Panc1 (cell line): ENCODE measurements around the gene PDPK1. TPM values are rescaled to one million over a fixed set of nuclear protein-coding genes. Genes with fewer than 3 reads are reported as not detected.

Experiments used
- ATAC-seq: fragments of 200-7000 bp; cut with Tn5 transposase; 2 replicates; pipeline ENCODE4 v1.9.1; 2020; ENCODE audit warnings: mild to moderate bottlenecking, moderate library complexity
- BruUV-seq: library from RNA; stranded (reverse); fragments of 400-500 nt; replicated peaks from 2 replicates; lab custom pipeline; 2021; lab: Mats Ljungman, UMichigan
- CTCF ChIA-PET: fragments of 300-600 bp; sonication (Branson Sonifier 250); formaldehyde crosslinking; loops from one replicate; lab custom pipeline; 2022; ENCODE audit warnings: antibody characterized with exemption; lab: Charles Lee
- POLR2A ChIA-PET: fragments of 300-600 bp; sonication (Branson Sonifier 250); formaldehyde crosslinking; loops from one replicate; lab custom pipeline; 2022; ENCODE audit warnings: antibody characterized with exemption; lab: Charles Lee
- DNase-seq: peaks from one replicate; pipeline ENCODE4 v3.0.0-alpha.2; 2010; ENCODE audit warnings: low read depth, low spot score
- H3K27ac ChIP-seq: 2 replicates; pipeline ENCODE4 v1.5.1; 2011; ENCODE audit warnings: mild to moderate bottlenecking, low read length, inconsistent platforms
- H3K27me3 ChIP-seq: fragments of 200-500 bp; sonication (Bioruptor generic); 2 replicates; pipeline ENCODE4 v1.6.0; 2014; ENCODE audit warnings: low read length, inconsistent platforms; ENCODE audit not compliant: control insufficient read depth, insufficient read depth
- H3K36me3 ChIP-seq: fragments of 200-500 bp; sonication (Bioruptor generic); 2 replicates; pipeline ENCODE4 v1.5.1; 2014; ENCODE audit warnings: inconsistent platforms, mild to moderate bottlenecking, low read length, moderate library complexity; ENCODE audit not compliant: control insufficient read depth, insufficient read depth
- H3K4me1 ChIP-seq: 2 replicates; pipeline ENCODE4 v1.5.1; 2011; ENCODE audit warnings: inconsistent platforms, mild to moderate bottlenecking, low read length, moderate library complexity; ENCODE audit not compliant: control insufficient read depth, insufficient read depth
- H3K4me3 ChIP-seq, 2 experiments: 2 replicates each; pipeline ENCODE4 v1.5.1; 2011 to 2012; ENCODE audit warnings: low read depth in 2 of 2, low read length in 2 of 2, mild to moderate bottlenecking in 2 of 2, inconsistent platforms in 1 of 2, moderate library complexity in 1 of 2
- H3K9me3 ChIP-seq: fragments of 200-500 bp; sonication (Bioruptor generic); 2 replicates; pipeline ENCODE4 v1.5.1; 2014; ENCODE audit warnings: low read depth, mild to moderate bottlenecking, inconsistent platforms, low read length, moderate library complexity; ENCODE audit not compliant: control insufficient read depth, insufficient read depth
- CTCF ChIP-seq: fragments of 450-650 bp; IDR thresholded peaks from 2 replicates; pipeline ENCODE4 v1.5.1; 2017; ENCODE audit warnings: mild to moderate bottlenecking
- POLR2AphosphoS5 ChIP-seq: IDR thresholded peaks from 2 replicates; pipeline ENCODE4 v1.6.1; 2012; ENCODE audit warnings: mild to moderate bottlenecking, low read depth, low read length, moderate library complexity
- REST ChIP-seq, 2 experiments: IDR thresholded peaks; 2 replicates each; pipeline ENCODE4 v1.6.1; 2011 to 2012; ENCODE audit warnings: low read depth in 2 of 2, control low read depth in 1 of 2, low read length in 1 of 2, mild to moderate bottlenecking in 1 of 2, moderate library complexity in 1 of 2; ENCODE audit not compliant: insufficient read depth in 1 of 2
- SIN3A ChIP-seq: IDR thresholded peaks from 2 replicates; pipeline ENCODE4 v1.6.1; 2012; ENCODE audit warnings: low read depth, mild to moderate bottlenecking, low read length, moderate library complexity, borderline replicate concordance; ENCODE audit not compliant: insufficient read depth
- TCF7L2 ChIP-seq: IDR thresholded peaks from 2 replicates; pipeline ENCODE4 v1.6.1; 2011; ENCODE audit warnings: mild to moderate bottlenecking, low read depth, low read length, inconsistent platforms
- in situ Hi-C: cut with HindIII; loops from 2 replicates; pipeline ENCODE4 v1.10.0; 2016; ENCODE audit warnings: low sequenced_read_pairs, low pct_unique_long_range_greater_than_20kb
- intact Hi-C: fragments of 100-400 bp; cut with micrococcal nuclease; formaldehyde crosslinking; loops from one replicate; pipeline ENCODE4 v1.10.0; 2022; ENCODE audit not compliant: unreplicated experiment
- total RNA-seq: library from RNA; stranded (reverse); gene quantifications from one replicate; pipeline ENCODE4 v1.2.1, GENCODE V29; 2021; ENCODE audit not compliant: unreplicated experiment

PDPK1 gene
- total RNA-seq, 1 experiment from 2014 or later: 43.2 TPM

- intact Hi-C loops: no loop called here
- in situ Hi-C loops: no loop called here
- peaks cover 14% of the 10 kb centered on the region for H3K4me1 ChIP-seq
- TF ChIP-seq SIN3A (no peak), REST (IDR thresholded peaks at IDR 0.05; ENCODE audit: insufficient read depth in 1 of 2, low read depth in 2 of 2, low read length in 1 of 2) (no peak), POLR2AphosphoS5 (no peak), CTCF (no peak), TCF7L2 (no peak)
- H3K27me3 ChIP-seq: no peaks in the 10 kb centered on the region
- ChIA-PET POLR2A (no interaction called here), CTCF (no interaction called here)
- no TSS peak for BruUV-seq
- no peak overlapping the region for H3K27ac ChIP-seq
- H3K36me3 ChIP-seq: peaks cover 2% of the 10 kb centered on the region; the same call in 1 of the 2 replicates
- ATAC-seq (no peak), DNase-seq (no peak)
- no peaks in the 10 kb centered on the region for H3K9me3 ChIP-seq
- no peak overlapping the region for H3K4me3 ChIP-seq
Observed at GRCh38 chr16:2511128-2511800, 26.6 kb upstream of the PDPK1 start.

GRCh38 chr16:2511996-2512734 lies 25.7 kb upstream of the PDPK1 start:
- no peak for DNase-seq
- no peak for ATAC-seq
- Histone ChIP-seq H3K4me3 (no peak overlapping the region), H3K4me1 (peaks cover 23% of the 10 kb centered on the region), H3K27ac (no peak overlapping the region; the same call in 1 of the 2 replicates), H3K27me3 (no peaks in the 10 kb centered on the region), H3K9me3 (no peaks in the 10 kb centered on the region), H3K36me3 (peaks cover 2% of the 10 kb centered on the region; the same call in 1 of the 2 replicates)
- TF ChIP-seq TCF7L2 (no peak), REST (IDR thresholded peaks at IDR 0.05; ENCODE audit: insufficient read depth in 1 of 2, low read depth in 2 of 2, low read length in 1 of 2) (no peak), SIN3A (no peak), POLR2AphosphoS5 (no peak), CTCF (no peak)
- no TSS peak for BruUV-seq
- in situ Hi-C loops (no loop called here), intact Hi-C loops (no loop called here)
- ChIA-PET POLR2A (no interaction called here), CTCF (no interaction called here)
